ENCODE results near the gene SPATS2.
"Not testable (repeated sequence)": the region's sequence is repeated elsewhere in the genome, so short reads cannot be mapped to it uniquely, and the experiment has no call there.

The SPATS2 gene

DNA sequence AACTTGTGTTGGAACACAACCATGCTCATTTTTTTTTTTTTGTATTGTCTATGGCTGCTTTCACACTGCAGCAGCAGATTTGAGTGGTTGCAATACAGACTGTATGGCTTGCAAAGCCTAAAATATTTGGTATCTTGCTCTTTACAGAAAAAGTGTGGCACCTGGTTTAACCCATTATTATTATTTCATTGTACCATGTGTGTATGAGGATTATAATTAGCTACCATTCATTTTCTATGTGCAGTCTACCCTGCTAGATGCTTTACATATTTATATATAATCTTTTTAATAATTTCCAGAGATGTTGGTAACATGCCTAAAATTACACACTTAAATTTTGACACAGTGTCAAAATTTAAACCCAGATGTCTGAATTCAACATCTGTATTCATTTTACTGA is 37.7 kb downstream of the SPATS2 start:
- no peak for DNase-seq (ENCODE audit: low read depth, low spot score)

DNA sequence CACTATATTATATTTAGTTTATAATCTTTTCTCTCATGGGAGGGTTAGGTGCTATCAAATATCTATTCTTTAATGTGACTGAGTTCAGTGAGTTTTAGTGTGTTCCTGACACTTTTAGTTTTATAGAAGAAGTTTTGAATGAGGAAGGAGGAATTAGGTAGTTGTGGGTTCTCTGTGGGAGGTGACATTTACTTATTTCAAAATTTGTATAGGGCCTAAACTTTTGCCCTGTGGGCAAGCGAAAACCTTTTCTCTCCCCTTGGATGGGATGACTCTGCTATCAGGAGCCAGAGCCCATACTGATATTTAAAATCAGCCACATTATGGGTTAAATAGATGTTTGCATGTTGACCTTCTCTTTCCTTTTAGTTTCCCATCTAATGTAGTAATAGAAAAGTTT is 43.6 kb downstream of the SPATS2 start:
- DNase-seq (ENCODE audit: low read depth, low spot score), result no peak

DNA sequence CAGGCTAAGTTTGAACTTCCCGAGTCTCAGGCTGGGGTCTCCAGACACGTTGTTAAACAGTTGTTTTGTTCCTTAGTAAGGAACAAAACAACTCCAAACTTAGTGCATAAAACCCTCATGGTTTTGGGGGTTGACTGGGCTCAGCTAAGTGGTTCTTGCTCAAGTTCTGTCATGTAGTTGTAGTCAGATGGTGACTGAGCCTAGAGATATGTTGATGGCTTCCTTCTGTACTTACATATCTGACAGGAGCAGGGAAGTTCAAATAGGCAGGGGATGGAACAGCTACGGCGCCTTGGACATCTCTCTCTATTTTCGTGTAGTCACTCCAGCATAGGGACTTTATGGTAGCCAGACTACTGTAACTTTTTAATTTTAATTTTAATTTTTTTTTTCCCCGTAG is 45.7 kb downstream of the SPATS2 start:
- no peak for DNase-seq (ENCODE audit: low read depth, low spot score)

DNA sequence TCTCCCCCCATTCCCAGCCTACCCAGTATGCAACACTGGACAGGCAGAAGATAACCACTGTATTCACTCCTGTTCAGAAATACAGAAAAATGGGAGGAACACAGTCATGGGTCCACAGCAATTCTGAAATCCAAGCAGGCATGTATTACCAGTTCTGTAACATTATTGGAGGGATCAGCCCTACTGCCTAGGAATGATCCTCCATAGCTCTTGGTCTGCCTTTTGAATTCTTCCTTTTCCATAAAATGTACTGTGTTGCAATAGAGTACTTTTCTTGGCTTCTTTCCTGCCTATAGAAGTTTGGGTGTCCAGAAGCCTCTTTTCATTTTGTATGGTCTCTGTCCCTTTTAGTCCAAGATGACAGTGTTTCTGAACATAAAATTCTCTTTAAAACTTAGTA is 46.5 kb downstream of the SPATS2 start:
- DNase-seq (ENCODE audit: low read depth, low spot score), result no peak

DNA sequence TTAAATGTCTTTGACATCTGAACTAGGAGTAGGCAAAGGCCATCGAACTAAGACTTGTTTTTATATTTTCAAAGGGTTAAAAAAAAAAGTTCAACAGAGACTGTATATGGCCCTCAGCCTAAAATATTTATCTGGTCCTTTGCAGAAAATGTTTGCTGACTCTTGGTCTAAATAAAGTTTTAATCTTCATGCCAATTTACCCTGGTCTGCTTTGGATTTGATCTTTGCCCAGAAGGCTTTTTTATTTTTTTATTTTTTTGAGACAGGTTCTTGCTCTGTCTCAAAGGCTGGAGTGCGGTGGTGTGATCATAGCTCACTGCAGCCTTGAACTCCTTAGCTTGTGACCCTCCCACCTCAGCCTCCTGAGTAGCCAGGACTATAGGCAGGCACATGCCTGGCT is 47.1 kb downstream of the SPATS2 start:
- DNase-seq (ENCODE audit: low read depth, low spot score), result no peak

DNA sequence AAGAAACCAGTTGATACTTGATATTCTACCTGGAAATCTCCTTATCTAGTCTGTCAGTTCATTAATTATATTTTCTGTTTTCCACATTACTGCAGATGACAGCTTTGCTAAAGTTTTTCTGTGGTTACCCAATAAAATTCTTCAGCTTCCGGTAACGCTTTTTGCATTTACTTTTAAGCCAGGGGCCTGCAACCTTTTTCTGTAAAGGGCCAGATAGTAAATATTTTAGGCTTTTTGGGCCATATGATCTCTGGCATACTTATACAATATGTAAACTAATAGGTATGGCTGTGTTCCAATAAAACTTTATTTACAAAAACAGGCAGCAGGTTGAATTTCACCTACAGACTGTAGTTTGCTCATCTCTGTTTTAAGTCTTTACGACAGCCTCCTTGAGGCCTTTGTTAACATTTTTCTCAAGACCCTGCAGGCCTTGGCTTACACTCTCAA is 48.3 kb downstream of the SPATS2 start:
- no peak for DNase-seq (ENCODE audit: low read depth, low spot score)

DNA sequence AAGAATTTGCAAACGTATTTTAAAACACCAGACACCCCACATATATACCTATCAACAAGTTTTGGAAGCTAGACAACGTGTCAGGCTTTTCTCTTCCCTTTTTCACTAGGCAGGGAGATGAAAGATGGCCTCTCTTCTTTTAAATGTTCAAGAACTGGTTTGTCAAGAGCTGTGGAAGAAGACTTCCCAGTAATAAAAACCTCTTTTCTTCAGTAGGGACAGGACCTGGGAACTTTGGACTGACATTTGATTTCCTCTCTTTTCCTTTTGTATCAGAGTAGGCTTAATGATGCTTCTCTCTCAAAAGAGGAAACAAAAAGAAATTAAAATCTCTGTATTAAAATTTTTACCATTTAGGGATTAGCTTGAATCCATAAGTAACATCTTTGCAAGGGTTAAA is 49.6 kb downstream of the SPATS2 start:
- no peak for DNase-seq (ENCODE audit: low read depth, low spot score)

DNA sequence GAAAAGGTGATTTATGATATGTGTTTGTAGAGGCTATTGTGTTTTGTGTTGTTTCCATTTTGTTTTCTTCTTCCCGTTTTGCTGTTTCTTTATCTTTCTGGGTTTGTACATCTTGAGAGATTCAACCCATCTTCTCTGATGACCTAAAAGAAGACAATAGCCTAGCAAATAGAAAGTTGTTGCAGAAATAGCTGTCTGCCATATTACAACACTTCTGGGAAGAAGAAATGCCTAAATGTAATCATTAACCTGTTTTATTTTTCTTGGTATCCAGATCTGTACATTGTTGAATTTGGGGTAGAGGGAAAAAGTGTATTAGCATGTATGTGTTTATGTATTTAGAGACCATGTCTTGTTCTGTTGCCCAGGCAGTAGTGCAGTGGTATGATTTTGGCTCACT is 50.3 kb downstream of the SPATS2 start:
- DNase-seq (ENCODE audit: low read depth, low spot score), result no peak

DNA sequence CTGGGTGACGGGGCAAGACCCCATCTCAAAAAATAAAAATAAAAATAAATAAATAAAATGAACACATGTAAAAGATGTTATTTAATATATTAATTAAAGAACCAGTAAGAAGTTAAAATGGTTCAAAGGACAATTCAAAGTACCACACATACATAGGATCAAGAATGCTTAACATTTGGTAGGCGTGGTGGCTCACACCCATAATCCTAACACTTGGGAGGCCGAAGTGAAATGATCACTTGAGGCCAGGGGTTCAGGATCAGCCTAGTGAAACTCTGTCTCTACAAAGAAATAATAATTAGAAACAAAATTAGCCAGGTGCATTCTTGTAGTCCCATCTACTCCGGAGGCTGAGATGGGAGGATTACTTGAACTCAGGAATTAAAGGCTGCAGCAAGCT is 53.3 kb downstream of the SPATS2 start:
- no peak for DNase-seq (ENCODE audit: low read depth, low spot score)

DNA sequence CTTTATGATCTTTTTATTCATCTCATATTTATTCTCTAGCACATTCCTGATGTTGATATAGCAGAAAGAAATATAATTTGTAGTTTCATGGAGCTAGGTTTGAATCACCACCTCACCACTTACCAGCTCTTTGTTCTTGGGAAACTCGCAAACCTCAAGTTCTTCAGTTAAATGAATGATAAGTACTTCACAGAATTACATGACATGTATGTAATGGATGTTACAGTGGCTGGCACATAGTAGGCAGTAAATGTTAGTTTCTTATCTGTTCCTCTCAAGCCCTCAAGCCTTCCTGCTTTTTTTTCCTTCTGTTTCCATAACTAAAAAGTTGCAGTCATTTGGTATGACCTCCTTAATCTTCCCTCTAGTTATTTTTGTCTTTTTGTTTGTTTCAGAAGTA is 54.9 kb downstream of the SPATS2 start:
- no peak for DNase-seq (ENCODE audit: low read depth, low spot score)

DNA sequence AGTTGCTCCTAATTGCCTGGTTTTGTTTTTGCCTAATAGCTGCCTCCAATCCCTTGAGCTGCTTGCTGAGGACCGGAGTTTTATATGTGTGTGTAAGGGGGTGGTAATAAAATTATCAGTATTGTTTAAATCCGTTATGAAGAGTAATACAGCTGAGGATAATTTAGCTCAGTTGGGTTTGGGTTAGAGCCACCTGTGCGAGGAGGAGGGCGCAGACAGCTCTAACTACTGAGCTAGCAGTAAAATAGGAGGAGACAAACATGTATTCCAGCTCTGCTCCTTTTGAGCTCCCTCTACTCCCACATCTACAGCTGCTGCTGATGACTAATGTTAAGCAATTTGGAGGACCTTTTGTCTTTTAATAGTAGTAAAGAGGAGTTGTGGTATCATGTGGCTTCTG is 61.5 kb downstream of the SPATS2 start:
- no peak for DNase-seq (ENCODE audit: low read depth, low spot score)

DNA sequence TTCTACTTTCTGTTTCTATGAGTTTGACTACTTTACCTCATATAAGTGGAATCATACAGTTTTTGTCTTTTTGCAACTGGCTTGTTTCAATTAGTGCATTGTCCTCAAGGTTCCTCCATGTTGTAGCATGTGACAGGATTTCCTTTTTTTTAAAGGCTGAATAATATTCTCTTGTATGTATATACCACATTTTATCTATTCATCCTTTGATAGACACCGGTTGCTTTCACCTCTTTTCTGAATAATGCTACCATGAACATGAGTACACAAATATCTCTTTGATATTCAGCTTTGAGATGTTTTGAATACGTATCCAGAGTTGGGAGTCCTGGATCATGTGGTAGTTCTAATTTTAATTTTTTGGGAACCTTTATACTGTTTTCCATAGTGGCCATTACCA is 65.4 kb downstream of the SPATS2 start:
- no peak for DNase-seq (ENCODE audit: low read depth, low spot score)

DNA sequence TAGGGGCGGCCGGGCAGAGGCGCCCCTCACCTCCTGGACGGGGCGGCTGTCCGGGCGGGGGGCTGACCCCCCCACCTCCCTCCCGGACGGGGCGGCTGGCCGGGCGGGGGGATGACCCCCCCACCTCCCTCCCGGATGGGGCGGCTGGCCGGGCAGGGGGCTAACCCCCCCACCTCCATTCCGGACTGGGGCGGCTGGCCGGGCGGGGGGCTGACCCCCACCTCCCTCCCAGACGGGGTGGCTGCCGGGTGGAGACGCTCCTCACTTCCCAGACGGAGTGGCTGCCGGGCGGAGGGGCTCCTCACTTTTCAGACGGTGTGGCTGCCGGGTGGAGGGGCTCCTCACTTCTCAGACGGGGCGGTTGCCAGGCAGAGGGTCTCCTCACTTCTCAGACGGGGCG is 69.5 kb downstream of the SPATS2 start:
- not testable (repeated sequence) for DNase-seq (ENCODE audit: low read depth, low spot score)

DNA sequence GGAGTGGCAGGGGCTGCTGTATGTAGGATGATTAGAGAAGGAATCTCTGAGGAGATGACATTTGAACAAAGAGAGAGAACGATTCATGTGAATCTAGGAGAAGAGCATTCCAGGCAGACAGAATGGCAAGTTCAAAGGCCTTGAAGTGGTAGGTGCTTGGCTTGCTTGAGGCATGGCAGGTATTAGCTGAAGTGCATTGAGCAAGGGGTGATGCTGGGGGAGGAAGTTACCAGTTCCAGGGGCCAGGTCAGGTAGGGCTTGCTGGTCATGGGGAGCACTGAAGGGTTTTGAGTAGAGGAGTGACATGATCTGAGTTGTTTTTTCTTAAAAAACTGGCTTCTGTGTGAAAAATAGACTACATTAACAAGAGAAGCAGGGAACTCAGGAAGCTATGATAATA is 71.8 kb downstream of the SPATS2 start:
- DNase-seq (ENCODE audit: low read depth, low spot score), result no peak

DNA sequence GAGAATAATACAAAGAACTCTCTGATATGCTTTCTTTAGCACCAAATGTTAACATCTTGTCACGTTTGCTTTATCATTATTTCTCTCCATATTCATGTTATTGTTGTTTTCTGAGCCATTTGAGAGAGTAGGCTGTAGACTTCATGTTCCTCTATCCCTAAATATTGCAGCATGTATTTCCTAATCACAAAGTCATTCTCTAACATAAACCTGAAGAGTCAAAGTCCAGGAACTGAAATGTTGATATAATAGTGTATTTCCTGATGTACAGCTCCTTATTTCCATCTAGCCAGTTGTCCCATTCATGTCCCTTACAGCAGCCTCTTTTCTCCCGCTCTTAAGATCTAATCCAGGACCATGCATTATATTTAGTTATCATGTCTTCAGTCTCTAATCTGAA is 72.8 kb downstream of the SPATS2 start:
- no peak for DNase-seq (ENCODE audit: low read depth, low spot score)

DNA sequence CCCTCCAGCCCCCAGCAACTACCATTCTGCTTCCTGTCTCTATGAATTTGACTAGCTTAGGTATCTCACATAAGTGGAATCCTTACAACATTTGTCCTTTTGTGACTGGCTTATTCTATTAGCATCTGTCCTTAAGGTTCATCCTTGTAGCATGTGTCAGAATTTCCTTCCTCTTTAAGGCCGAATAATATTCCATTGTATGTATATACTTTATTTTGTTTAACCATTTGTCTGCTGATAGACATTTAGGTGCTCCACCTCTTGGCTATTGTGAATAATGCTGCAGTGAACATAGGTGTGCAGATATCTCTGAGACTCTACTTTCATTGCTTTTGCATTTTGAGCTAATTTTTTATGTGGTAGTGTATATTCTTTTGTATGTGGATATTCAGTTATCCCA is 75.7 kb downstream of the SPATS2 start:
- no peak for DNase-seq (ENCODE audit: low read depth, low spot score)

DNA sequence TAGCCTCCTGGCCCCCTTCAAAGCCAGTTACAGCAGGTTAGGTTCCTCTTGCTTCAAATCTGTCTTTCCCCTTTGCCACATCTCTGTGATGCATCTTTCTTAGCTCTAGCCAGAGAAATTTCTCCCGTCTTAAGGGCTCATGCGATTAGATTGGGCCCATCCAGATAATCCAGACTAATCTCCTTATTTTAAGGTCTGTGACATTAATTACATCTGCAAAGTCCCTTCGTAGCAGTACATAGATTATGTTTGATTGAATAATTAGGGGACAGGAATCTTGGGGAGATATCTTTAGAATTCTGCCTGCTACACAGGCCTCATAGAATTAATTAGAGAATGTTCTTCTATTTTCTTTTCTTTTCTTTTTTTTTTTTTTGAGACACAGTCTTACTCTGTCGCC is 79.3 kb downstream of the SPATS2 start:
- no peak for DNase-seq (ENCODE audit: low read depth, low spot score)

DNA sequence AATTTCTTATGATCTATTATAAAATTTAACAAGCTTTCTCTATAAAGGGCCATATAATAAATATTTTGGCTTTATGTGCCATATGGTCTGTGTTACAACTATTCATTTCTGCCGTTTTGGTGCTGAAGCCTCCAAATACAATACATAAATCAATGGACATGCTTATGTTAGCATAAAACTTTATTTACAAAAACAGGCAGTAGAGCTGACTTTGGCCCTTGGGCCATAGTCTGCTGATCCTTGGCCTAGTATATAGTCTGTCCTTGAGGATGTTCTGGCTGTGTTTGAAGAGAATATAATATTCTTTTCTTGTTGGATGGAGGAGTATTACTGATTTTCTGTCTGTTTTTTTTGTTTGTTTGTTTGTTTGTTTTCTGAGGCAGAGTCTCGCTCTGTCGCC is 81.6 kb downstream of the SPATS2 start:
- DNase-seq (ENCODE audit: low read depth, low spot score), result no peak

DNA sequence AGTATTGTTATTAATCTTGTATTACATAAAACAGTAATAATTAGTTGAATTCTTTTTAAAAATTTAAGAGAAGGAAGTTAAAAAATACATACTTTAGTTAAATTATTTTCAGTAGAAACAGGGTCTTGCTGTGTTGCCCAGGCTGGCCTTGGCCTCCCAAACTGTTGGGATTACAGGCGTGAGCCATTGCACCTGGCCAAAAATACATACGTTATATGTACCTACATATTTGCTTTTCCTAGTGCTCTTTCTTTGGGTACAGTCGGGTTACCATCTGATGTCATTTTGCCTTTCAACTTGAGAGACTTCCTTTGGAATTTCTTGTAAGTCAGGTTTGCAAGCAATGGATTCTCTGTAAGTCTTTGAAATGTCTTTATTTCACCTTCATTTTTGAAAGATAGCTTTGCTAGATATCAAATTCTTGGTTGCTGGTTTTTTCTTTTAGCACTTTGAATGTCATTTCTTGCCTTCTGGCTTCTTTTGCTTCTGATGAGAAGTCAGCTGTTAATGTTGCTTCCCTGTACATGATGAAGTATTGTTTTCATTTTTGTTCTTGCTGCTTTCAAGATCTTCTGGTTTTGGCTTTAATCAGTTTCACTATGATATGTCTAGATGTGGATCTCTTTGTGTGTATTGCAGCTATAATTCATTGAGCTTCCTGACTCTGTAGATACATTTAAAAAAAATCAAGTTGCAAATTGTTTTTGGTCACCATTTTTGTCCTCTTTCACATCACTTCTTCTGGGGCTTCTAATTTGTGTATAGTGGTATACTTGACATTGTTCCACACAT is 84.4 kb downstream of the SPATS2 start:
- DNase-seq (ENCODE audit: low read depth, low spot score), result no peak

DNA sequence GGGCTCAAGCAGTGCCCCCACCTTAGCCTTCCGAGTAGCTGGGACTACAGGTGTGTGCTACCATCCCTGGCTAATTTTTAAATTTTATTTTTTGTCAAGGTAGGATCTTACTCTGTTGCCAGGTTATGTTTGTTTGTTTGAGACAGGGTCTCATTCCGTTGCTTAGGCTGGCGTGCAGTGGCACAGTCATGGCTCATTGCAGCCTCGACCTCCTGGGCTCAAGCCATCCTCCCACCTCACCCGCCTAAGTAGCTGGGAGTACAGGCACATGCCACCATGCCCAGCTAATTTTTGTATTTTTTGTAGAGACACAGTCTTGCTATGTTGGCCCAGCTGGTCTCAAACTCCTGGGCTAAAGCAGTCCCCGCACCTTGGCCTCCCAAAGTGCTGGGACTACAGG is 88.2 kb downstream of the SPATS2 start:
- DNase-seq (ENCODE audit: low read depth, low spot score), result no peak

DNA sequence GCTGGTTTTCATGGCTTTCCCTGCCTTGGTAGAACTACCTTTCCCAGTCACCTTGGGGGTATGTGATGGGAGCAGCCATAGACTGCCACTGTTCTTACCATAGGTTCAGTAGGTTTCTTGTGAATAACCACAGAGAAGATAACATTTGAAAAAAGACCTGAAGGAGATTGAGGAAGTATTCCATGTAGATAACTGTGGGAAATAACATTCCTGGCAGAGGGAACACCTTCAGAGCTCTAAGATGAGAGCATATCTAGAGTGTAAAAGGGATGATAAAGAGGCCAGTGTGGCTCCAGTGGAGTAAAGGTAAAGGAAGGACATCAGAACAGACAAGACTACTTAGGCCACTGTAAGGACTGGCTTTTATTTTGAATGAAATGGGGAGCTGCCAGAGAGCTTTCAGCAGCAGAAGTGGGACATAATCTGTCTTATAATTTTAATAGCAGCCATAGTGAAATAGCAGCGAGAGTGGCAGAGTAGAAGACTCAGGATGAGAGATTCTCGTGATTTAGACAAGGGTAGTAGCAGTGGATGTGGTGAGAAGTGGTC is 88.9 kb downstream of the SPATS2 start:
- DNase-seq (ENCODE audit: low read depth, low spot score), result no peak

DNA sequence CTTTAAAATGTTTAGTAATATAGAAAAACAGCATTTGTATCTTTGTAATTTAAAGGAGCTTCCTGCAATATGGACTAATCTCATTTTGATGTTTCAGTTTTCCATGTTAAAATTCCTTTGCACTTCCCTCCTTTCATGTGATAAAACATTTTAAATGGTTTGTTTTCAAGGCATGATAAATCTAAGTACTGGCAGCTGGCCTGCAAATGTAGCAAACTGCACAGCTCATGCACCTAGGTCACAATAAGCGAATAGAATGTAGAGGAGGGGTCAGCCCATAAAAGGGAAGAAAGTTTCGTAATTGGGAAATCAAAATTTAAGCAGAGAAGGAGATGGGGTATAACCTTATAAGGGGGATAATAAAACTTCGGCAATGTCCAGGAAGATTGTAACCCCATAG is 91.6 kb downstream of the SPATS2 start:
- no peak for DNase-seq (ENCODE audit: low read depth, low spot score)

DNA sequence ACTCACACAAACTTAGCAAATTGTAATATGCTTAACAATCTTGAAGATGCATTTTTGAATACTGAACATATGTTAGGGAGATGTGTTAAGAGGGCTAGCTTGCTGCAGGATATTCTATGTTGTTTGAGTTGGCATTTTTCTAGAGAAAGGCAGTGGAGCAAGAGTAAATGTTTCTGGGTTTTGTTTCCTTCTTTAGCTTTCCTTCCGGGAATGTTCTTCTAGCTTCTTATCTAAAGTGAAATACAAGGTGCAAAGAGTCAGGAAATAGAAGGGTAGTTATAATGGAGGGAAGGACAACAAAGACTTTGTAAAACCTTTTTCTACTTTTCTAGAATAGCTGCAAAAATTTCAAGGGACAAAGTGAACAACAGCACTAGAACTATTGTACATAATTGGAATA is 94.0 kb downstream of the SPATS2 start:
- DNase-seq (ENCODE audit: low read depth, low spot score), result no peak

All from activated naive CD8-positive, alpha-beta T cell treated with anti-CD3 and anti-CD28 coated beads, Interleukin-2, amount 50 U/mL, for 16 hours (primary cell).